SU-DHL-6 (cell line): Measurements from ENCODE around the gene LEMD3.

Source experiments
- H2AFZ ChIP-seq: fragments of 200-600 bp; sonication (generic); 2 replicates; pipeline ENCODE4 v1.6.1; 2014; ENCODE audit warnings: low read depth, mild to moderate bottlenecking, moderate library complexity, mixed read lengths, antibody characterized with exemption, low read length; ENCODE audit not compliant: severe bottlenecking
- H3F3A ChIP-seq: fragments of 200-600 bp; shearing (Covaris generic); 2 replicates; pipeline ENCODE4 v1.6.0; 2016; ENCODE audit warnings: antibody characterized with exemption, mild to moderate bottlenecking; ENCODE audit not compliant: insufficient read depth
- H3K27ac ChIP-seq: fragments of 200-600 bp; sonication (generic); 2 replicates; pipeline ENCODE4 v1.5.1; 2016; ENCODE audit warnings: low read depth, mild to moderate bottlenecking, low read length, moderate library complexity, mixed read lengths
- H3K27me3 ChIP-seq: fragments of 200-600 bp; sonication (generic), shearing (Covaris generic); 2 replicates; pipeline ENCODE4 v1.6.0; 2014; ENCODE audit warnings: mild to moderate bottlenecking, low read length
- H3K36me3 ChIP-seq: fragments of 200-600 bp; sonication (generic); 2 replicates; pipeline ENCODE4 v1.6.1; 2014; ENCODE audit warnings: mild to moderate bottlenecking, low read length, mixed read lengths
- H3K4me2 ChIP-seq: fragments of 300-600, 200-600 bp; shearing (Covaris generic), sonication (generic); 2 replicates; pipeline ENCODE4 v1.6.0; 2014; ENCODE audit warnings: low read length, low read depth, mild to moderate bottlenecking; ENCODE audit not compliant: poor library complexity, severe bottlenecking
- H3K4me3 ChIP-seq: fragments of 200-600 bp; sonication (generic); 2 replicates; pipeline ENCODE4 v1.5.1; 2014; ENCODE audit warnings: antibody characterized with exemption, low read length, mild to moderate bottlenecking, mixed read lengths; ENCODE audit not compliant: insufficient read depth, poor library complexity, severe bottlenecking
- H3K79me2 ChIP-seq: fragments of 200-600 bp; sonication (generic); 2 replicates; pipeline ENCODE4 v1.6.1; 2014; ENCODE audit warnings: mild to moderate bottlenecking, low read length, moderate library complexity; ENCODE audit not compliant: insufficient read depth
- H3K9ac ChIP-seq: fragments of 200-600 bp; sonication (generic); 2 replicates; pipeline ENCODE4 v1.7.0; 2014; ENCODE audit warnings: mild to moderate bottlenecking, low read length
- H3K9me2 ChIP-seq: fragments of 200-600 bp; sonication (generic); replicated peaks from 2 replicates; pipeline ENCODE4 v1.6.1; 2014; ENCODE audit warnings: low read length; ENCODE audit not compliant: insufficient read depth
- H3K9me3 ChIP-seq: fragments of 200-600 bp; sonication (generic); 2 replicates; pipeline ENCODE4 v1.6.1; 2014; ENCODE audit warnings: low read length, mixed read lengths; ENCODE audit not compliant: insufficient read depth
- H4K20me1 ChIP-seq: fragments of 200-600 bp; sonication (generic); 2 replicates; pipeline ENCODE4 v1.6.1; 2014; ENCODE audit warnings: low read depth, mild to moderate bottlenecking, antibody characterized with exemption, low read length, moderate library complexity, mixed read lengths
- EZH2phosphoT487 ChIP-seq: fragments of 200-600 bp; sonication (generic), shearing (Covaris generic); conservative IDR thresholded peaks from 2 replicates; pipeline ENCODE4 v1.6.1; 2018; ENCODE audit warnings: mild to moderate bottlenecking, antibody characterized with exemption, low read length, moderate library complexity, mixed read lengths
- TF ChIP-seq, protein P1 (sequence below): fragments of 200-600 bp; sonication (generic); IDR thresholded peaks from one replicate; pipeline ENCODE4 v1.5.1; 2017; ENCODE audit warnings: antibody characterized with exemption, mild to moderate bottlenecking, low read length, moderate library complexity; ENCODE audit not compliant: insufficient read depth, poor library complexity, severe bottlenecking

Gene LEMD3

DNA sequence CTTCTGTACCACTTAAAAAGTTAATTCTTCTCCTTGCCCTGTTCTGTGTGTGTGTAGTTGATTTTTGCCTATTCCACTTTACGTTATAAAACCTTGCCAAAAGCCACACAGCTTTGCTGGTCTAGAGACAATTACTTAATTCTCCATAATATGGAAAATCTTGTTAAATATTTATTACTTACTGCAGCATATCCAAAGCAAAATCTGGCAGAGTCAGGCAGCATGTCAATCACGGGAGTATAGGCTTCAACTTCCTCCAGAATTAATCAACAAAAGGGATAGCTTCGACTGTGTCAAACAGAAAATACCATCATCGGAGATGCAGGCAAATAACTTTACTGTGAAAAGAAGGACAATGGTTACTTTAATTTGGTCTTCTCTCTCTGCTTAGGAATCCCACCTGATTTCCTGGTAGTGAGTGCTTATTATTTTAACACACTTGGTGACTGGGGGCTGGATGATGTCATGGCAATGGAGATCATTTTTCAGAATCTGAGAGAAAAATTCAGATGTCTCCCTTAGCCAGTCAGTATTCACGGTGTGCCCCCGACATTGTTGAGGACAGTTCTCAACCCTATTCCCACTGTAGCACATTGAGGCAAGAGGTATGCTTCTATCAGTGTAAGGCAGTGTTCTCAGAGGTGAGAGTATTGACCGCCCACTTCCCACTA, 105.4 kb downstream of the LEMD3 start:
- H3K27me3 ChIP-seq, result no peaks in the 10 kb centered on the region
- H3K9me3 ChIP-seq, result no peaks in the 10 kb centered on the region
- no peak overlapping the region for H3K27ac ChIP-seq
- H4K20me1 ChIP-seq, result no peaks in the 10 kb centered on the region
- H3F3A ChIP-seq, result no peaks in the 10 kb centered on the region
- TF ChIP-seq, protein P1, sequence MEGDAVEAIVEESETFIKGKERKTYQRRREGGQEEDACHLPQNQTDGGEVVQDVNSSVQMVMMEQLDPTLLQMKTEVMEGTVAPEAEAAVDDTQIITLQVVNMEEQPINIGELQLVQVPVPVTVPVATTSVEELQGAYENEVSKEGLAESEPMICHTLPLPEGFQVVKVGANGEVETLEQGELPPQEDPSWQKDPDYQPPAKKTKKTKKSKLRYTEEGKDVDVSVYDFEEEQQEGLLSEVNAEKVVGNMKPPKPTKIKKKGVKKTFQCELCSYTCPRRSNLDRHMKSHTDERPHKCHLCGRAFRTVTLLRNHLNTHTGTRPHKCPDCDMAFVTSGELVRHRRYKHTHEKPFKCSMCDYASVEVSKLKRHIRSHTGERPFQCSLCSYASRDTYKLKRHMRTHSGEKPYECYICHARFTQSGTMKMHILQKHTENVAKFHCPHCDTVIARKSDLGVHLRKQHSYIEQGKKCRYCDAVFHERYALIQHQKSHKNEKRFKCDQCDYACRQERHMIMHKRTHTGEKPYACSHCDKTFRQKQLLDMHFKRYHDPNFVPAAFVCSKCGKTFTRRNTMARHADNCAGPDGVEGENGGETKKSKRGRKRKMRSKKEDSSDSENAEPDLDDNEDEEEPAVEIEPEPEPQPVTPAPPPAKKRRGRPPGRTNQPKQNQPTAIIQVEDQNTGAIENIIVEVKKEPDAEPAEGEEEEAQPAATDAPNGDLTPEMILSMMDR, result no peak
- no peak for TF ChIP-seq EZH2phosphoT487
- no peak overlapping the region for H3K4me3 ChIP-seq
- H3K9ac ChIP-seq, result no peak overlapping the region
- H3K9me2 ChIP-seq, result no peaks in the 10 kb centered on the region
- H3K36me3 ChIP-seq, result no peaks in the 10 kb centered on the region
- no peaks in the 10 kb centered on the region for H3K79me2 ChIP-seq
- H3K4me2 ChIP-seq, result no peak overlapping the region
- H2AFZ ChIP-seq, result no peak overlapping the region

DNA sequence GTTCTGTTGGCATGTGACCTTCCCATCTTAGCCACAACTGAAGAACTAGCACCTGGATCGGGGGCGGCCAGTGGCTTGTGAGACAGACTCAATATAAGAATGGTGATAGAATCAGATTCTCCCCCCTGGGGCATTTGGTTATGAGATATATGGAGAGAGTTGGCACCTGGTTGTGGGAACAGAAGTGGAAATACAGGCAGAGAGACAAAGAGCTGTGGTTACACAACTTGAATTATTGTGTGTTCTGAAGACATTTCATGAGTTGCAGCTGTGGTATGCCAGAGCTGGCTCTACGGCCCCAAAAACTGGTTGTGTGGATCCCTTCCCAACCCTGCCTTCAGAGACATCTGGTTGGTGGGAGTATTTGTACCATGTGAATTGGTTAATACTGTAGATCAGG, 106.2 kb downstream of the LEMD3 start:
- Histone ChIP-seq H3K27me3 (no peaks in the 10 kb centered on the region), H2AFZ (no peak overlapping the region), H3F3A (no peaks in the 10 kb centered on the region), H3K9ac (no peak overlapping the region), H3K36me3 (no peaks in the 10 kb centered on the region), H4K20me1 (no peaks in the 10 kb centered on the region), H3K4me2 (no peak overlapping the region), H3K4me3 (no peak overlapping the region), H3K27ac (no peak overlapping the region), H3K9me3 (no peaks in the 10 kb centered on the region), H3K79me2 (no peaks in the 10 kb centered on the region), H3K9me2 (no peaks in the 10 kb centered on the region)
- TF ChIP-seq, protein P1, result no peak
- no peak for TF ChIP-seq EZH2phosphoT487

DNA sequence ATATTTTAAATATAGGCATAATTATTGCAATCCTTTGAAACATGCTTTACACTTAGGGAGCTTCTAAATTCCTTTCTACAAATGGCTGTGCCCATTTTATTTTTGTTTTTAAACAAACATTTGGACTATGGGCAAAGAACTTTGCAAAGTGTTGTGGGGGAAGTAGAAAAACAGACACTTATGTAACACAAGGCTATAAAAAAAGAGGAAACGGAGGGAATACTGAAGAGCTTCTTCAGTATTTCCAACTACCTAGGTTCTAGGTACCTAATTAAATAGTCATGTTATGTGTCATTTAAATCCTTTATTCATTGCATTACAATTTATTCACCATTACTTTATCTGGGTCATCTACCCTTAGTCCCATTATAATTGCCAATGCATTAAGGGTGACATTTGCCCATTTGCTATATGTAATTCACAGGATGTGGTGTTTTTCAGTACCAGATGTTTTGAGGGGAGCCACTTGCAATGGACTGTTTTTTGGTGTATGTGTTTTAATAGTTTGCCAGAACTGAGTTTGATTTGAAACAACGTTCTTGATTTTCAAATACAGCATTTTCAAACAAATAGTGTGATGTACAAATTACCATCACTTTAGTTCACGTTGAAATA, 107.6 kb downstream of the LEMD3 start:
- Histone ChIP-seq H3K4me2 (no peak overlapping the region), H3F3A (no peaks in the 10 kb centered on the region), H3K79me2 (no peaks in the 10 kb centered on the region), H3K27ac (no peak overlapping the region), H3K4me3 (no peak overlapping the region), H3K36me3 (no peaks in the 10 kb centered on the region), H3K9me3 (no peaks in the 10 kb centered on the region), H3K9me2 (no peaks in the 10 kb centered on the region), H2AFZ (no peak overlapping the region), H4K20me1 (no peaks in the 10 kb centered on the region), H3K9ac (no peak overlapping the region), H3K27me3 (no peaks in the 10 kb centered on the region)
- TF ChIP-seq EZH2phosphoT487, result no peak
- TF ChIP-seq, protein P1, result no peak
